ENCODE results near the gene VPS4A. TPM values are rescaled to one million over a fixed set of nuclear protein-coding genes. Genes with fewer than 3 reads are reported as not detected.
"Not testable (repeated sequence)": the region's sequence is repeated elsewhere in the genome, so short reads cannot be mapped to it uniquely, and the experiment has no call there.

The VPS4A gene
- total RNA-seq: 10 to 100 TPM; 34.1 to 34.3 TPM
- long read RNA-seq, full-length matches to known transcripts: 112 of 173 reads
- long read RNA-seq, partial matches to known transcripts: 24 of 173 reads
- long read RNA-seq, other reads (novel, unspliced or antisense): 37 of 173 reads

GRCh38 chr16:69310653-69311532 lies at the start of gene VPS4A:
VPS4A (plus strand) TSS chr16:69311350; CDS start chr16:69311512, 162 bp downstream.
- peak; percentile 96 to 99 for DNase-seq
- peak; percentile 87 for ATAC-seq
- intact Hi-C loops (cut with DNase I, micrococcal nuclease): no loop called here

- no peak for DNase-seq
- no peak for ATAC-seq
- intact Hi-C loops (cut with DNase I, micrococcal nuclease): no loop called here
These were observed 44.7 kb upstream of the VPS4A start for GRCh38 chr16:69266334-69267063.

GRCh38 chr16:69267633-69268032 lies 43.5 kb upstream of the VPS4A start:
- intact Hi-C loops (cut with DNase I, micrococcal nuclease): no loop called here
- DNase-seq (no peak), ATAC-seq (no peak)

- DNase-seq (no peak), ATAC-seq (no peak)
- intact Hi-C loops (cut with DNase I, micrococcal nuclease): no loop called here
These were observed 40.8 kb upstream of the VPS4A start for GRCh38 chr16:69270395-69270794.

- intact Hi-C loops (cut with DNase I, micrococcal nuclease): no loop called here
- DNase-seq (no peak), ATAC-seq (no peak)
These were observed 40.3 kb upstream of the VPS4A start for GRCh38 chr16:69270831-69271230.

GRCh38 chr16:69273009-69273408 lies 38.1 kb upstream of the VPS4A start:
- ATAC-seq: no peak
- intact Hi-C loops (cut with DNase I, micrococcal nuclease): no loop called here
- DNase-seq: no peak

GRCh38 chr16:69274699-69275235 lies 36.4 kb upstream of the VPS4A start:
- intact Hi-C loops (cut with DNase I, micrococcal nuclease): no loop called here

GRCh38 chr16:69276148-69277115 lies 34.7 kb upstream of the VPS4A start:
- intact Hi-C loops (cut with DNase I, micrococcal nuclease): no loop called here
- ATAC-seq: no peak
- DNase-seq: peak in 1 of 2 donors; percentile 37

More at GRCh38 chr16:69274699-69275235, 36.4 kb upstream of the VPS4A start:
- DNase-seq (no peak), ATAC-seq (no peak)

- ATAC-seq (no peak), DNase-seq (no peak)
- intact Hi-C loops (cut with DNase I, micrococcal nuclease): no loop called here
These were observed 33.7 kb upstream of the VPS4A start for GRCh38 chr16:69277413-69277812.

GRCh38 chr16:69283851-69284250 lies 27.3 kb upstream of the VPS4A start:
- intact Hi-C loops (cut with DNase I, micrococcal nuclease): no loop called here
- no peak for ATAC-seq
- DNase-seq: no peak

GRCh38 chr16:69285240-69285639 lies 25.9 kb upstream of the VPS4A start:
- no peak for DNase-seq
- intact Hi-C loops (cut with DNase I, micrococcal nuclease): no loop called here
- ATAC-seq: no peak

GRCh38 chr16:69286941-69287713 lies 24.0 kb upstream of the VPS4A start:
- intact Hi-C loops (cut with DNase I, micrococcal nuclease): loop anchor here in 1 of 2 donors (2.0 kb wide), 1 partner anchor 136 kb away; no protein-coding TSS in a partner anchor
- peak in 1 of 2 donors; percentile 26 for DNase-seq
- peak; percentile 61 for ATAC-seq

GRCh38 chr16:69291657-69292056 lies 19.5 kb upstream of the VPS4A start:
- ATAC-seq; intact Hi-C loops (cut with DNase I, micrococcal nuclease); DNase-seq: not testable (repeated sequence)

GRCh38 chr16:69293401-69293800 lies 17.7 kb upstream of the VPS4A start:
- ATAC-seq: no peak
- intact Hi-C loops (cut with DNase I, micrococcal nuclease): no loop called here
- no peak for DNase-seq

GRCh38 chr16:69294051-69294450 lies 17.1 kb upstream of the VPS4A start:
- DNase-seq: no peak
- intact Hi-C loops (cut with DNase I, micrococcal nuclease): no loop called here
- no peak for ATAC-seq

GRCh38 chr16:69296771-69297170 lies 14.4 kb upstream of the VPS4A start:
- ATAC-seq; intact Hi-C loops (cut with DNase I, micrococcal nuclease); DNase-seq: not testable (repeated sequence)

GRCh38 chr16:69298261-69298660 lies 12.9 kb upstream of the VPS4A start:
- intact Hi-C loops (cut with DNase I, micrococcal nuclease): no loop called here
- ATAC-seq: no peak
- no peak for DNase-seq

GRCh38 chr16:69301187-69301586 lies 10.0 kb upstream of the VPS4A start:
- intact Hi-C loops (cut with DNase I, micrococcal nuclease): no loop called here
- no peak for DNase-seq
- no peak for ATAC-seq
